GM18517 (cell line): ENCODE data around the gene YPEL4.

Experiments
- ATAC-seq: cut with Tn5 transposase; IDR thresholded peaks from one replicate; pipeline ENCODE4 v1.9.1; 2021; ENCODE audit warnings: mild to moderate bottlenecking, moderate library complexity; ENCODE audit not compliant: unreplicated experiment

YPEL4 gene

DNA sequence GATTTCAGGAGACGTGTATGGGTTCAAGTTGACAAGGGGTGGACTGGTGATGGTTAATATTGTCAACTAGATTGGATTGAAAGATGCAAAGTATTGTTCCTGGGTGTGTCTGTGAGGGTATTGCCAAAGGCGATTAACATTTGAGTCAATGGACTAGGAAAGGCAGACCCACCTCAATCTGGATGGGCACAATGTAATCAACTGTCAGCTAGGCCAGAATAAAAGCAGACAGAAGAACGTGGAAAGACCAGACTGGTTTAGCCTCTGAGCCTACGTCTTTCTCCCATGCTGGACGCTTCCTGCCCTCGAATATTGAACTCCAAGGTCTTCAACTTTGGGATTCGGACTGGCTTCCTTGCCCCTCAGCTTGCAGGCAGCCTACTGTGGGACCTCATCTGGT is 1.7 kb upstream of the YPEL4 start:
- ATAC-seq, result no peak

- no peak for ATAC-seq
These were observed 1.0 kb upstream of the YPEL4 start for GRCh38 chr11:57650739-57651090.

DNA sequence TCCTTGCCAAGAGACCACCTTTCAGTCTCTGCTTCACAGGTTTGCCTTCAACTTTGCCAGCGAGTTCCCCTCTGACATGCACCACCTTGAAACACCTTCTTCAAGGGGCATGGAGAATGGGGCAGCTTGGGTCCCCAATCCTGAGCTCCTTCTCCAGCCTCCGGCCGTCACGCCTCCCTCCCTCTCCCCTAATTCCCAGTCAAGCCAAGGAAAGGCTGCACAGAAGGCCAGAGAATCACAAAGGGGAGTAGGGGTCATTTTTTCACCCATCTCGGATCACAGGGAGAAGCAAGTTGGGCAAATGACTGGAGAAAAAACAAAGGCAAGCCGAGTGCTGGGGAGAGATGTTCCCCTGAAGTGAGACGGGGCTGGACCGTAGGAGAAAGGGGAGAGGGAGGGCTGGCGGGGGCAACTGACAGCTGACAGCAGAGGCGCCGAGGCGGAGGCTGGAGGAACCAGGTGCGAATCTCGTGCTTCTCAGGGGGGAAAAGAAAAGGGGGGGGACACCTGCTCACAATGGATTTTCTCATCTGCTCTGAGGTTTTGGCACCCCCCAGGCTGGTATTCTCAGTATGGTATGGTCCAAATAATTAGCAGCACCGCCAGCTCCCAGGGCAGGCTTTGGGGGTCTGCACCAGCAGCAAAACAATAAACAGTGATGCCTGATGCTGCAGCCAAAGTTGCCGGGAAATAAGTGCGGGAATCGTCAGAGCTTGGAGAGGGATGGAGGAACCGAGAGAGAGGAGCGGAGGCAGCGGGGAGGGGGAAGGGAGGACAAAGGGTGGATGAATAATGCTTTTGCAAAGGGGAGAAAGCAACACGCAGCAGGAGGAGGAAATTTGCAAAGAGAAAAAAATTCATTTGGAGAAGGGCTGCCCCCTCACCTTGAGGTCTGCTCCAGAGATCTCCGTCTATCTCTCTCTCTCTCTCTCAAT is 644 bp downstream of the YPEL4 start:
- ATAC-seq, result no peak

DNA sequence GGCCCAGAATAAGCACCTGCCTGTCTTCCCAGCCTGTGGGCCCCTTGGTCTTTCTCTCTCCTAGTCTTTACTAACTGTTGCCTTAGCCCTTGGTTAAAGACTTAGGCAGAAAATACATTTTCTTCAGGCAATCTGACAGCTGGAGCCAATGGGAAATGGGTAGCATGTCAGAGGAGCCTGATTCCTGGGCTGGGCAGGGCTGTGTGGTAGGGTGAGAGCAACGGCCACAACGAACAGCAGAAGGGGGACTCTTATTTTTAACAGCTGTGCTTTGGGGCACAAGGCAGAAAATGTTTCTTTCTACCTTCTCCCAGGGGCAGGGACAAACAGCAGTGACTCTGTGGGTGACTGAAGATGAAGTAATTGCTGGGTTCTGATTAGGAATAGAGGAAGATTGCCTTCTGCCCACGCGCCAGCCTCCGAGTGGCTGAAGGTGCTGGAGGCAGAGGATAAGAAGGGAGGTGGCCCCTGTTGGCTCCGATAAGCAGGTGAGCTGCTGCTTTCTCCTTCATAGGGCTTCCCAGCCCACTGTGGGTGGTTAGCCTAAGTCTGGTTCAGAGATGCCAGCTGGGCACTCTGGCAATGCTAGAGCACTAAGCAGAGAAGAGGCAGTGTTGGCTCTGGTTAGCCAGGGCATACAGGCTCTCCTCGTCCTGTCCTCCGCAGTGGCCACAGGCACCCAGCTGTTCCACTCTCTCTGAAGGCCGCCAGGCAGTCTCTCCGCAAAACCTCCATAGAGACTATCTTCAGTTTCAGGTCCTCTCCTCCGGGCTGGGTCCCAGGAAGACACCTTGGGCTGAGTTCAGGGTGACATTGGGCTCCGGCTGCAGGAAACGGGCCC is 1.5 kb downstream of the YPEL4 start:
- ATAC-seq, result no peak

- ATAC-seq, result no peak
These were observed 2.3 kb downstream of the YPEL4 start for GRCh38 chr11:57647372-57647771.

GRCh38 chr11:57646799-57647303 is 2.9 kb downstream of the YPEL4 start:
- no peak for ATAC-seq

DNA sequence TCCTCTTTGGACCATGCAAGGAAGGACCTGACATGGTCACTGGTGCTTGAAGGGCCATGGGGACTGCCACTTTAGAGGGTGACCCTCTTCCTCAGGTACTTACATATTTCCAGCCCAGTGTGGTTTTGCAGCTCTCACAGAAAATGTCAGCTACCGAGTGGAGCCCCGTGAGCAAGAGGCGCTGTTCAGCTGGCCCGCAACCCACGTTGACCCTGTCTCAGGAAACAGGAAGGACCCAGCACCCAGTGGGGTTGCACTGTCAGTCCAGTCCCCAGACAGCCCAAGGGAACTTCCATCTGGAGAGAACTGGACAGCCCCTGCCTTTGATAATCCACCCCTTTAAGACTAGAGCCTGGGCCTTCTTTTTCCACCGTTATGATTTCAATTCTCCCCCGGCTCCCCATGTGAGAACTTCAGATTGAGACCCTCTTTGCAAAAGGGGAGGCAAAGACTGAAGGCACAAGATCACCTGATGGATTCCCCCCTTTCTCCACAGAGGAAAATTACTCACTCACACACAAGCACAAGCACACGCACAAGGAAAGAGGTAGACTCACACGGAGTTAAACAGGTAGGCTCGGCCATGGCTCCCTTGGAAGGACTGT is 3.4 kb downstream of the YPEL4 start:
- no peak for ATAC-seq

- no peak for ATAC-seq
These were observed 4.0 kb downstream of the YPEL4 start for GRCh38 chr11:57645689-57646085.

- ATAC-seq, result peak; percentile 46
These were observed 4.7 kb downstream of the YPEL4 start for GRCh38 chr11:57644748-57645688.

- ATAC-seq, result no peak
These were observed 5.9 kb downstream of the YPEL4 start for GRCh38 chr11:57643802-57644201.

- ATAC-seq, result no peak
These were observed 8.5 kb downstream of the YPEL4 start for GRCh38 chr11:57641011-57641807.

DNA sequence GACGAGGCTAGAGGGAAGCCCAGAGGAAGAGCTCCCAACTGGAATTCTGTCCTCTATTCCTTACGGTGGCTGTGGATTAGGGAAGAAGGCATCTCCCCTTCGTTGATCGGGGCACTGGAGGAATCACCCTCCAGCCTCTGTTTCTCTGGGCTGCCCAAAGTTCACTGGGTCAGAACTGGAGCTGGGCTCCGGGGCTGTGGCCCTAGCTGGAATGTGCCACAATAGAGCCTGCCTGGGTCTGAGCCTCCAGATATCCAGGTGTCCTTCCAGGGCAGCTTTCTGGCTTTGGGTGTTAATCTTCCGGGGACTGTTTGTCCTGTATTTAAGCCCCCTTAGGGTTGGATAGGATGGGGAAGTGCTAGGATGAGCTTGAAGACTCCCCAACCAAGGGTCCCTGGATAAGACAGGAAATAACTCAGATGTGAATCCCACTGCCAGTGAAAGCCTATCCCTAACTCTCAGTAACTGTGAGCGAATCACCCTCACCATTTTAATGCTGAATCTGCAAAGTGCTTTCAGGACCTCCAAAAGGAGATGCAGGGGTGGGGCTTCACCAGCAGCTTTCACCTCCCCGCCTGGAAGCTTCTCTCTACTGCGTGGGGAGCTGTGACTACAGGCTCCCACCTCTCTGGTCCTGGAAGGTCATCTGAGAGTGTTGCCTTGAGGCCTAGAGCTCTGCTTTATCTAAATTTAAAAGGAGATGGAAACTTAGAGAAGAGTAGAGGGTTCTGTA is 9.5 kb downstream of the YPEL4 start:
- ATAC-seq, result no peak

DNA sequence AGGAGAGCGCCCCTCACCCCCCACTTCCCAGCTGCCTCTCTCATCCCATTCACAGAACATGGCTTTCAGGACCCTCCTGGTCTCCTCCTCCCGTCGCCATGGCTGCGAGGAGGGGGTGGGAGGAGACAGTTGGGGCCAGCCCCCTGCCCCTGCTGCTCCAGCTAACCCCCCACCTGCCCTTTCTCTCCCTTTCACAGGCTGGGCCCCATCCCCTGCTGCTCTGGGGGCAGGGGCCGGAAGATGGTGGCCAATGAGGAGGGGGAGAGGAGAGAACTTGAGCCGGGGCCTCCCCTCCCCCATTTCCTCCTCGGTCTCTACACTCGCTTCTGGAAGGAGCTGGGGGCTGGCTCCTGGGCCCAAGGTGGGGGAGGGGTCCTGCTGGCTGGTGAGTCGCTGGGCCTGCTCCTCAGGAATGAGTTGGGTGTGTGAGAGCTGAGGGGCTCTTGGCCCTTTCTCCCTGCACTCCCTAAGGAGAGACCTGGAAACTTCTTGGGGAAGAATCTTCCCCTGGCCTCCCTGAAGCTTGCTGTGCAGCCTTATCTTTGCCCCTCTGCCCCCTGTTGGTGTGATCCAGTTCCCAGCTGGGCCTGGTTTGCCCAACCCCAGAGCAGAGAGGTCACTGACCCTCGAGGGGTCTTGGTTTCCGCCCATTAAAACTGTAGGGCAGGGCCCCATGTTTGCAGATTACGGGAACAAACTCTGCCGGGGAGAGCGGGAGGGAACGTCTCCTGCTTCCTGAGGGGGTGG is 10.2 kb downstream of the YPEL4 start:
- no peak for ATAC-seq

DNA sequence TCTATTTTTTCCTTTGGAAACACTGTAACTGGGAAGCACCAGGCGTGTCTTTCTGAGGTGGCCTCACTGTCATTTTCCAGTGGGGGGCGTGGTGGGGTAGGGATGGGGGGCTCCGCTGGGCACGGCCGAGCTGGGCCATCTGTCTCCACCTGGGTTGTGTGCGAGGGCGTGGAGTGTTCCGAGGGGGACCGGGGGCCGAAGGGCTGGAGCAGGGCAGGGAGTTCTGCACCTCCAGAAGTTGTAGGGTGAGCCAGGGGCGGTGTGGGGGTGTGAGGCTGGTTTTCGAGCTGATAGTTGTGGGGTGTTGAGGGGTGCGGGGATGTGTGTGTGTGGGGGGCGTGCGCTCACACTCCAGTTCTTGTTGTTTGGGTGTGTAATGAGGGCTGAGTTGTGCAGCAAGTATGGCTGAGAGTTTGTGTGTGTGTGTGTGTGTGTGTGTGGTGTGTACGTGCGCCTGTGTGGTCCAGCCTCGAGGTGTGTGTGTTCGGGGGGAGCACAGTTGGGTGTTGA is 10.8 kb downstream of the YPEL4 start:
- no peak for ATAC-seq

GRCh38 chr11:57638005-57638781 is 11.5 kb downstream of the YPEL4 start:
- no peak for ATAC-seq

DNA sequence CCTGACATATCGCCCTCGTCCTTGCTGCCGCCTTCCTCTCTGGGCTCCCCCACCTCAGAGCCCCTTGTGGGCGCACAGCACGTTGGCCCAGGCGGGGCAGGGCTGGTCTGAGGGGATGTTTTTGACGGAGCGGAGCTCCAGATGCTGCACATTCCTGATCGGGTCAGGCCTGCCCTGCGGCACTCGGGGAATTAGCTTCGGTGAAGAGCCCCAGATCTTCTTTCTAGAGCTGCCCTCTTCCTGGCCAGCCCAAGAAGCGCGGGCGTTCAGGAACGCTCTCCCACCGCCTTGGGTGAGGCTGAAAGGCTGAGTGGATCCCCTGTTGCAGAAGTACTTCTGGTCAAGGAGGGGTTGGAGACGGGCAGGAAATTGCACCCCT is 12.1 kb downstream of the YPEL4 start:
- no peak for ATAC-seq

- no peak for ATAC-seq
These were observed 14.5 kb downstream of the YPEL4 start for GRCh38 chr11:57635246-57635645.
